Measurements from ENCODE around the gene CSRNP3. TPM values are rescaled to one million over a fixed set of nuclear protein-coding genes. Genes with fewer than 3 reads are reported as not detected.

CSRNP3 gene
- total and polyA plus RNA-seq, 8 donors = under 0.01 to 9.9 (median 0.58) TPM; not detected in 1

- no peaks in the 10 kb centered on the region for H3K27me3 ChIP-seq
- 83 to 91% (median 89%) methylated on average over 3 of the region's 3 CpGs for WGBS, 5 donors
- no peak overlapping the region for H3K27ac ChIP-seq
- TF ChIP-seq POLR2A (IDR thresholded peaks at IDR 0.05) = no peak
- TF ChIP-seq POLR2AphosphoS5 (IDR thresholded peaks at IDR 0.05) = no peak
- TF ChIP-seq CTCF (IDR thresholded peaks at IDR 0.05) = no peak
- no peak for TF ChIP-seq EP300 (IDR thresholded peaks at IDR 0.05)
- H3K4me1 ChIP-seq = no peaks in the 10 kb centered on the region
- DNase-seq = no peak
- no peak overlapping the region for H3K4me3 ChIP-seq
- H3K36me3 ChIP-seq = no peaks in the 10 kb centered on the region
- intact Hi-C loops (cut with DNase I; ENCODE audit: low total_unique reads) = loop anchor here (10.0 kb wide), 1 partner anchor 288 kb away; no protein-coding TSS in a partner anchor
- no peaks in the 10 kb centered on the region for H3K9me3 ChIP-seq
Measured at GRCh38 chr2:165692906-165693305, 223.4 kb downstream of the CSRNP3 start.

- intact Hi-C loops (cut with DNase I; ENCODE audit: low total_unique reads) = loop anchor here (10.0 kb wide), 1 partner anchor 289 kb away; no protein-coding TSS in a partner anchor
- H3K9me3 ChIP-seq = no peaks in the 10 kb centered on the region
- H3K4me3 ChIP-seq = no peak overlapping the region
- no peaks in the 10 kb centered on the region for H3K36me3 ChIP-seq
- H3K27me3 ChIP-seq = no peaks in the 10 kb centered on the region
- no peak overlapping the region for H3K27ac ChIP-seq
- no peak for DNase-seq
- H3K4me1 ChIP-seq = no peaks in the 10 kb centered on the region
- TF ChIP-seq POLR2A (IDR thresholded peaks at IDR 0.05) (no peak), POLR2AphosphoS5 (IDR thresholded peaks at IDR 0.05) (no peak), CTCF (IDR thresholded peaks at IDR 0.05) (no peak), EP300 (IDR thresholded peaks at IDR 0.05) (no peak)
- WGBS, 5 donors = 96 to 100% (median 97%) methylated on average over 1 of the region's 1 CpG
Measured at GRCh38 chr2:165693838-165694237, 224.3 kb downstream of the CSRNP3 start.

GRCh38 chr2:165697748-165698443 lies 228.4 kb downstream of the CSRNP3 start:
- no peak for DNase-seq
- no peaks in the 10 kb centered on the region for H3K27me3 ChIP-seq
- H3K27ac ChIP-seq = no peak overlapping the region
- WGBS, 5 donors = 85 to 95% (median 94%) methylated on average over 4 of the region's 4 CpGs
- no peak overlapping the region for H3K4me3 ChIP-seq
- H3K4me1 ChIP-seq = no peaks in the 10 kb centered on the region
- no peak for TF ChIP-seq POLR2A (IDR thresholded peaks at IDR 0.05)
- TF ChIP-seq CTCF (IDR thresholded peaks at IDR 0.05) = no peak
- intact Hi-C loops (cut with DNase I; ENCODE audit: low total_unique reads) = loop anchor here (10.0 kb wide), 1 partner anchor 293 kb away; no protein-coding TSS in a partner anchor
- H3K36me3 ChIP-seq = no peaks in the 10 kb centered on the region
- no peaks in the 10 kb centered on the region for H3K9me3 ChIP-seq

GRCh38 chr2:165698444-165698884 lies 229.0 kb downstream of the CSRNP3 start:
- H3K27ac ChIP-seq = no peak overlapping the region
- H3K4me1 ChIP-seq = no peaks in the 10 kb centered on the region
- peak; percentile 41 to 81 for DNase-seq
- WGBS, 5 donors = 1 to 2% (median 1%) methylated on average over 4 of the region's 4 CpGs
- H3K9me3 ChIP-seq = no peaks in the 10 kb centered on the region
- peak in 5 of 7 experiments; percentile 25 to 44 (median 28) for TF ChIP-seq CTCF (IDR thresholded peaks at IDR 0.05)
- no peak for TF ChIP-seq POLR2AphosphoS5 (IDR thresholded peaks at IDR 0.05)
- H3K36me3 ChIP-seq = no peaks in the 10 kb centered on the region
- no peak overlapping the region for H3K4me3 ChIP-seq
- no peaks in the 10 kb centered on the region for H3K27me3 ChIP-seq
- intact Hi-C loops (cut with DNase I; ENCODE audit: low total_unique reads) = loop anchor here (10.0 kb wide), 1 partner anchor 294 kb away; no protein-coding TSS in a partner anchor

All from stomach (tissue), 9 donors.